HK-2 (cell line): Measurements from ENCODE around the gene PAPPA2.

ENCODE experiments used
- DNase-seq: peaks from one replicate; pipeline ENCODE4 v3.0.0-alpha.2; 2018; ENCODE audit not compliant: unreplicated experiment

The PAPPA2 gene

GRCh38 chr1:176501599-176501998 lies 38.6 kb downstream of the PAPPA2 start:
- DNase-seq: peak; percentile 41

- DNase-seq: no peak
These were observed 42.0 kb downstream of the PAPPA2 start for GRCh38 chr1:176504848-176505553.

- no peak for DNase-seq
These were observed 50.0 kb downstream of the PAPPA2 start for GRCh38 chr1:176512966-176513365.

- DNase-seq: peak; percentile 82
These were observed 52.3 kb downstream of the PAPPA2 start for GRCh38 chr1:176515310-176515709.

GRCh38 chr1:176517484-176517883 lies 54.5 kb downstream of the PAPPA2 start:
- DNase-seq: peak; percentile 77

- no peak for DNase-seq
These were observed 58.2 kb downstream of the PAPPA2 start for GRCh38 chr1:176521211-176521610.

- DNase-seq: no peak
These were observed 59.4 kb downstream of the PAPPA2 start for GRCh38 chr1:176522310-176522845.

GRCh38 chr1:176529395-176530090 lies 66.6 kb downstream of the PAPPA2 start:
- DNase-seq: no peak

GRCh38 chr1:176531036-176531435 lies 68.1 kb downstream of the PAPPA2 start:
- no peak for DNase-seq

- DNase-seq: no peak
These were observed 69.2 kb downstream of the PAPPA2 start for GRCh38 chr1:176531921-176532897.

GRCh38 chr1:176533020-176533419 lies 70.0 kb downstream of the PAPPA2 start:
- no peak for DNase-seq

GRCh38 chr1:176536588-176536987 lies 73.6 kb downstream of the PAPPA2 start:
- DNase-seq: no peak

GRCh38 chr1:176539018-176539417 lies 76.0 kb downstream of the PAPPA2 start:
- DNase-seq: no peak

- DNase-seq: no peak
These were observed 77.5 kb downstream of the PAPPA2 start for GRCh38 chr1:176540428-176540827.

GRCh38 chr1:176541663-176542062 lies 78.7 kb downstream of the PAPPA2 start:
- DNase-seq: no peak

GRCh38 chr1:176542352-176542751 lies 79.4 kb downstream of the PAPPA2 start:
- DNase-seq: no peak

GRCh38 chr1:176543360-176544129 lies 80.6 kb downstream of the PAPPA2 start:
- no peak for DNase-seq

- DNase-seq: no peak
These were observed 82.2 kb downstream of the PAPPA2 start for GRCh38 chr1:176545034-176545639.

- DNase-seq: no peak
These were observed 83.8 kb downstream of the PAPPA2 start for GRCh38 chr1:176546825-176547224.

- DNase-seq: no peak
These were observed 88.2 kb downstream of the PAPPA2 start for GRCh38 chr1:176551146-176551545.
